Adrenal gland (tissue), 5 donors: ENCODE results near the gene RAB40C.

Experiments used
- POLR2A ChIP-seq, 2 donors: fragments of 450-650 bp; IDR thresholded peaks; one replicate each; pipeline ENCODE4 v1.6.1; 2017; ENCODE audit warnings: antibody characterized with exemption in 2 of 2, mild to moderate bottlenecking in 2 of 2, moderate library complexity in 1 of 2
- TF ChIP-seq, protein P1 (sequence below), 6 experiments: fragments of 450-650 bp in 4 of 6; fragments of 200-600 bp in 2 of 6; sonication (generic) in 1 of 6; IDR thresholded peaks; 1 replicate in 5 of 6; 2 replicates in 1 of 6; pipeline versions ENCODE4 v1.5.1 to v1.8.0; 2016 to 2021; ENCODE audit warnings: antibody characterized with exemption in 6 of 6, mild to moderate bottlenecking in 2 of 6, moderate library complexity in 1 of 6
- donor health status: DM: no; HTN: no; CAD: no.

- TF ChIP-seq, protein P1, sequence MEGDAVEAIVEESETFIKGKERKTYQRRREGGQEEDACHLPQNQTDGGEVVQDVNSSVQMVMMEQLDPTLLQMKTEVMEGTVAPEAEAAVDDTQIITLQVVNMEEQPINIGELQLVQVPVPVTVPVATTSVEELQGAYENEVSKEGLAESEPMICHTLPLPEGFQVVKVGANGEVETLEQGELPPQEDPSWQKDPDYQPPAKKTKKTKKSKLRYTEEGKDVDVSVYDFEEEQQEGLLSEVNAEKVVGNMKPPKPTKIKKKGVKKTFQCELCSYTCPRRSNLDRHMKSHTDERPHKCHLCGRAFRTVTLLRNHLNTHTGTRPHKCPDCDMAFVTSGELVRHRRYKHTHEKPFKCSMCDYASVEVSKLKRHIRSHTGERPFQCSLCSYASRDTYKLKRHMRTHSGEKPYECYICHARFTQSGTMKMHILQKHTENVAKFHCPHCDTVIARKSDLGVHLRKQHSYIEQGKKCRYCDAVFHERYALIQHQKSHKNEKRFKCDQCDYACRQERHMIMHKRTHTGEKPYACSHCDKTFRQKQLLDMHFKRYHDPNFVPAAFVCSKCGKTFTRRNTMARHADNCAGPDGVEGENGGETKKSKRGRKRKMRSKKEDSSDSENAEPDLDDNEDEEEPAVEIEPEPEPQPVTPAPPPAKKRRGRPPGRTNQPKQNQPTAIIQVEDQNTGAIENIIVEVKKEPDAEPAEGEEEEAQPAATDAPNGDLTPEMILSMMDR (IDR thresholded peaks at IDR 0.05) = no peak
- peak; percentile 33 to 81 for TF ChIP-seq POLR2A (IDR thresholded peaks at IDR 0.05)
Measured at GRCh38 chr16:651844-652243, 62.0 kb downstream of the RAB40C start.
